NT2/D1 (cell line): ENCODE data around the gene ASB9.

ENCODE experiments used
- SUZ12 ChIP-seq: IDR thresholded peaks from 2 replicates; pipeline ENCODE4 v1.6.1; 2011; ENCODE audit not compliant: insufficient read length, insufficient read depth; ENCODE audit errors: extremely low read depth
- YY1 ChIP-seq: IDR thresholded peaks from 2 replicates; pipeline ENCODE4 v1.6.1; 2011; ENCODE audit not compliant: insufficient read length, insufficient read depth
- ZNF274 ChIP-seq: IDR thresholded peaks from 2 replicates; pipeline ENCODE4 v1.6.1; 2011; ENCODE audit warnings: mild to moderate bottlenecking, low read depth, low read length

GRCh38 chrX:15319075-15319474, 49.2 kb upstream of the ASB9 start:
- TF ChIP-seq SUZ12 (no peak), YY1 (no peak), ZNF274 (no peak)
